BJ (cell line): ENCODE measurements around the gene GLTP. TPM values are rescaled to one million over a fixed set of nuclear protein-coding genes. Genes with fewer than 3 reads are reported as not detected.

ENCODE experiments used
- CTCF ChIA-PET: fragments of 350-600 bp; formaldehyde crosslinking; extraction: SDS; loops from one replicate; lab custom pipeline; 2021; ENCODE audit warnings: antibody characterized with exemption, inconsistent platforms; lab: Yijun Ruan, JAX
- POLR2A ChIA-PET: fragments of 300-600 bp; sonication (Branson Sonifier 250); formaldehyde crosslinking; extraction: SDS; loops from one replicate; lab custom pipeline; 2021; ENCODE audit warnings: antibody characterized with exemption; lab: Charles Lee
- DNase-seq: peaks from one replicate; pipeline ENCODE4 v3.0.0-alpha.2; 2011; ENCODE audit warnings: low read depth
- H3K27me3 ChIP-seq: 2 replicates; pipeline ENCODE4 v1.6.0; 2011; ENCODE audit warnings: low read length; ENCODE audit not compliant: control insufficient read depth, insufficient read depth
- H3K36me3 ChIP-seq: 2 replicates; pipeline ENCODE4 v1.5.1; 2011; ENCODE audit warnings: low read length; ENCODE audit not compliant: control insufficient read depth, insufficient read depth
- H3K4me3 ChIP-seq: 2 replicates; pipeline ENCODE4 v1.5.1; 2011; ENCODE audit warnings: low read depth, mild to moderate bottlenecking, control low read depth, low read length
- polyA plus RNA-seq: library from polyadenylated mRNA; depleted of rRNA; stranded (reverse); fragments of >200 nt; gene quantifications from 2 replicates; pipeline ENCODE4 v1.2.3, GENCODE V29; 2011
- TF ChIP-seq, protein P1 (sequence below): IDR thresholded peaks from 2 replicates; pipeline ENCODE4 v1.5.1; 2011; ENCODE audit warnings: low read depth, mild to moderate bottlenecking, control low read depth, inconsistent platforms, low read length, moderate library complexity; ENCODE audit not compliant: insufficient read depth

Gene GLTP
- polyA plus RNA-seq, 1 experiment, result 33.8 TPM

DNA sequence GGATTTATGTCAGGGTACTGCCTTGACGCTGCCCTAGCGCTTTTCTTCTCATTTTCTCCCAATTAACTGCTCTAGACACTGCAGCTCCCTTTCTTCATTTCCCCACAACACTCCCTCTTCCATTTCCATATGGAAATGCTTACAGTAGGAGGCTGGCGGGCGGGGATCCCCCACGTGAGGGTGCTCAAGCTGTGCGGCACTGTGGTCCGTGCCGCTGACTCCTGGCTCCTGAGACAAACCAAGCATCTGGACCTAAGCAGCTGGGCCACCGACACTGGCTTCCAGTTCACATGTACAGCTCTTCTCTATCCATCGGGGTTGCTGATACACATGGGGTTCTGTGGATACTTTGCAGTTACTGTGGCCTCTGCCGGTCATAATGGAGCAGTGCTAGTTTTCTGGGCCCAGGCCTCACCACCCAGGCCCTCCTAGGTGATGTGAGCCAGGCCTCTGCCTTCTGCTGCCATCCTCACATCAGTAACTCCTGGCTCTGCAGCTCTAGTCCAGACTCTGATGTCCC lies 40.0 kb upstream of the GLTP start:
- Histone ChIP-seq H3K4me3 (no peak overlapping the region), H3K36me3 (peaks cover 13% of the 10 kb centered on the region), H3K27me3 (no peaks in the 10 kb centered on the region)
- DNase-seq, result no peak
- ChIA-PET CTCF (interaction anchor here (1.0 to 1.4 kb wide), 4 partner anchors 11 to 66 kb away, joined by 3 to 5 read pairs (median 4); partner anchors contain the start of gene TCHP), POLR2A (no interaction called here)
- TF ChIP-seq, protein P1, sequence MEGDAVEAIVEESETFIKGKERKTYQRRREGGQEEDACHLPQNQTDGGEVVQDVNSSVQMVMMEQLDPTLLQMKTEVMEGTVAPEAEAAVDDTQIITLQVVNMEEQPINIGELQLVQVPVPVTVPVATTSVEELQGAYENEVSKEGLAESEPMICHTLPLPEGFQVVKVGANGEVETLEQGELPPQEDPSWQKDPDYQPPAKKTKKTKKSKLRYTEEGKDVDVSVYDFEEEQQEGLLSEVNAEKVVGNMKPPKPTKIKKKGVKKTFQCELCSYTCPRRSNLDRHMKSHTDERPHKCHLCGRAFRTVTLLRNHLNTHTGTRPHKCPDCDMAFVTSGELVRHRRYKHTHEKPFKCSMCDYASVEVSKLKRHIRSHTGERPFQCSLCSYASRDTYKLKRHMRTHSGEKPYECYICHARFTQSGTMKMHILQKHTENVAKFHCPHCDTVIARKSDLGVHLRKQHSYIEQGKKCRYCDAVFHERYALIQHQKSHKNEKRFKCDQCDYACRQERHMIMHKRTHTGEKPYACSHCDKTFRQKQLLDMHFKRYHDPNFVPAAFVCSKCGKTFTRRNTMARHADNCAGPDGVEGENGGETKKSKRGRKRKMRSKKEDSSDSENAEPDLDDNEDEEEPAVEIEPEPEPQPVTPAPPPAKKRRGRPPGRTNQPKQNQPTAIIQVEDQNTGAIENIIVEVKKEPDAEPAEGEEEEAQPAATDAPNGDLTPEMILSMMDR, result peak; percentile 22; the same call in 1 of the 2 replicates

DNA sequence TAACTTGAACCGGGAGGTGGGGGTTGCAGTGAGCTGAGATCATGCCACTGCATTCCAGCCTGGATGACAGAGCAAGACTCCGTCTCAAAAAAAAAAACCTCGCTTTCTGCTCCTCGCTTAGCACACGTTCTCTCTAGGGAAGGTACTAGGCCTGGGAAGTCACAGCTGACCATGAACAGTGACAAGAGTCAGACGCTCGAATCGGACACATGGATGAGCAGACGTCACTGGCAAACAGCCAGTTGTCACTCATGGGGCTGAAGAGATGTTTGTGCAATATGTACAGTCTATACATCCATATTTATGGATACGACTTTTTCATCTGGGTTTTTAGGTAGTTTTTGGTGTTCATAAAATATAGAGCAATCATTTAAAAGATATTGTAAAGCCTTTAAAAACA lies 39.1 kb upstream of the GLTP start:
- CTCF ChIA-PET, result interaction anchor here (0.6 to 1.4 kb wide), 2 partner anchors 10 to 42 kb away, joined by 3 to 5 read pairs; no protein-coding TSS in a partner anchor
- no peaks in the 10 kb centered on the region for H3K27me3 ChIP-seq

DNA sequence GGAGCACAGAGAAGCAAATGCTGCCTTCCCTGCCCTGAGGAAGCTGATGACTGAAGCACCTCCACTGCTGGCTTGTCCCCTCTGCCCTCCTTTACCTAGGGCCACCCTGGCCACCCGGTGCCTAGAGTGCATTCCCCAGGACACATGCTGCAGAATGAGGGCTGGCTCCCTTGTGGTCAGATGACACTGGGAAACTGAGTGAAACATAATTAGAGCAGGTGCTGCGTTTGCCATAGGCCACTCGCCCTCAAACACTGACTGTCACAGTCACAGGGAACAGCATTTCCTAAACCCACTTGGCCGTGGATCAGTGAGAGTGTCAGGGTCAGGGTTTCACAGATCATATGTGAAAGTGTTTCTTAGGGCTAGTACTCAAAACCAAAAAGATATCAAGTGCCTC lies 35.7 kb upstream of the GLTP start:
- no peaks in the 10 kb centered on the region for H3K27me3 ChIP-seq
- POLR2A ChIA-PET, result no interaction called here
- TF ChIP-seq, protein P1, result no peak
- DNase-seq, result no peak
- CTCF ChIA-PET, result interaction anchor here (1.0 to 1.8 kb wide), 2 partner anchors 10 to 17 kb away, joined by 3 to 6 read pairs; no protein-coding TSS in a partner anchor
- H3K4me3 ChIP-seq, result no peak overlapping the region
- H3K36me3 ChIP-seq, result peaks cover 16% of the 10 kb centered on the region

More for the DNA sequence above, 39.1 kb upstream of the GLTP start:
- no peak overlapping the region for H3K4me3 ChIP-seq
- POLR2A ChIA-PET, result no interaction called here
- TF ChIP-seq, protein P1, result no peak
- peaks cover 15% of the 10 kb centered on the region for H3K36me3 ChIP-seq
- no peak for DNase-seq

DNA sequence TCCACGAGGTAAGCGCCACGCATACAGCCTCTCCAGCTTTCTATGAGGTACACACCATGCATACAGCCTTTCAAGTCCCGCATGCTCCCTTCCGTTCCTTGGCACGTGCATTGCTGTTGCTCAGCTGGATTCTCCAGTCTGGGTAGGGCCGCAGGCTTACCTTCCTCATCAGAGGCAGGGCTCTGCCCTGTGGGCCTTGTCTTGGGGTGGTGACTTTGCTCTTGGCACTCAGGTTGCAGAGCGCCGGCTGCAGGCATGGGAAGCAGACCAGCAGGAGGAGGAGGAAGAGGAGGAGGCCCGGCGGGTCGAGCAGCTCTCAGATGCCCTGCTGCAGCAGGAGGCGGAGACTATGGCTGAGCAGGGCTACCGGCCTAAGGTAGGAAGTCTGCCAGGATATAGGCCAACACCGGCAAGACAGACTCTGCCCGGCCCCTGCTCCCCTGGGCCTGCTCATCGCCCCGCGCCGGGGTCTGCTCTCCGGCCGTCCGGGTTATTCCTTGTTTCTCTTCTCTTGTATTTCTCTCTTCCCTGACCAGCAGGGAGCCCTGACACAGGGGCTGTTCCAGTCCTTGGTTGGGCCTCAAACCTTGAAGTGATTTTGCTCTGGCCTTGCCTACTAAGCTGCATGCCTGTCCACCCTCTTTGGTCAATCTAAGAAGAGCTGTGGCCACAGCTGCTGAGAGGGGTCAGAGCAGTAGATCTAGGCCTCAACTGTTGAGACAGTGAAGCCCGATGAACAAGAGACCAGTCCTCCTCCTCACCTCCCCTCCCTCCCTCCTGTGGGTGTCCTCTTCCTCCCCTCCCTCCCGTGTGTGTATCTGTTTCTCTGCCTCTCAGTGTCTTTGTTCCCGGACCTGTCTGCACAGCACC lies 35.1 kb upstream of the GLTP start:
- Histone ChIP-seq H3K36me3 (peaks cover 19% of the 10 kb centered on the region), H3K27me3 (no peaks in the 10 kb centered on the region), H3K4me3 (no peak overlapping the region)
- TF ChIP-seq, protein P1, result no peak
- no peak for DNase-seq
- ChIA-PET CTCF (interaction anchor here (0.7 to 2.2 kb wide), 5 partner anchors 11 to 110 kb away, joined by 3 to 7 read pairs (median 5); no protein-coding TSS in a partner anchor), POLR2A (no interaction called here)

DNA sequence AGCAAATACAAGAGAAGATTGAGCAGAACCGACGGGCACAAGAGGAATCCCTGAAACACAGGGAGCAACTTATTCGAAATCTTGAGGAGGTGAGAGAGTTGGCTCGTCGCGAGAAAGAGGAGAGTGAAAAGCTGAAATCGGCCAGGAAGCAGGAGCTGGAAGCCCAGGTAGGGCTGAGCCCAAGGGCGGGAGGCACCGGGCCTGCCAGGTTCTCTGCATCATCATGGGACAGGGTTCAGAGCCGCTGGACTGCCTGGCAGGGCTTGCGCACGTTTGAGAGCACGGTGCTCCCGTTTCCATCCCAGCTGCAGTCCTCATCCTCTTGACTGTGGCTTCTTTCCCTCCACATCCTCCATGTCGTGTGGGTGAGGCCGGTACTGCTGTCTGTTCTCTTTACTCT lies 34.1 kb upstream of the GLTP start:
- TF ChIP-seq, protein P1, result no peak
- POLR2A ChIA-PET, result no interaction called here
- Histone ChIP-seq H3K27me3 (no peaks in the 10 kb centered on the region), H3K4me3 (no peak overlapping the region), H3K36me3 (peaks cover 19% of the 10 kb centered on the region)
- CTCF ChIA-PET, result interaction anchor here (0.7 to 2.2 kb wide), 5 partner anchors 10 to 110 kb away, joined by 3 to 7 read pairs (median 5); no protein-coding TSS in a partner anchor
- DNase-seq, result no peak
